ENCODE measurements around the gene LAMP2.
"Not testable (repeated sequence)": the region's sequence is repeated elsewhere in the genome, so short reads cannot be mapped to it uniquely, and the experiment has no call there.

The LAMP2 gene

GRCh38 chrX:120499301-120500072 is 30.4 kb upstream of the LAMP2 start:
- TF ChIP-seq CTCF (IDR thresholded peaks at IDR 0.05; ENCODE audit: low read length) (no peak), EZH2 (IDR thresholded peaks at IDR 0.05; ENCODE audit: borderline replicate concordance, low read length) (no peak)
- Histone ChIP-seq H3K9me3 (ENCODE audit: low read length) (no peaks in the 10 kb centered on the region), H3K4me2 (ENCODE audit: low read length) (no peak overlapping the region), H3K79me2 (ENCODE audit: insufficient read depth, low read length) (no peaks in the 10 kb centered on the region), H3F3A (ENCODE audit: insufficient read depth, low read length) (no peaks in the 10 kb centered on the region), H3K27ac (ENCODE audit: low read depth, low read length, poor library complexity, severe bottlenecking) (no peak overlapping the region), H4K20me1 (ENCODE audit: insufficient read depth, low read length) (no peaks in the 10 kb centered on the region), H3K27me3 (ENCODE audit: insufficient read depth, low read length) (no peaks in the 10 kb centered on the region), H3K4me3 (ENCODE audit: low read depth, low read length, poor library complexity, severe bottlenecking) (no peak overlapping the region), H3K36me3 (ENCODE audit: insufficient read depth, low read length) (no peaks in the 10 kb centered on the region), H3K4me1 (ENCODE audit: insufficient read depth, low read length, severe bottlenecking) (no peaks in the 10 kb centered on the region), H3K9ac (ENCODE audit: low read length) (no peak overlapping the region), H3K9me2 (ENCODE audit: low read depth, low read length) (no peaks in the 10 kb centered on the region), H2AFZ (ENCODE audit: low read length) (no peak overlapping the region)

GRCh38 chrX:120490119-120490518 is 21.0 kb upstream of the LAMP2 start:
- not testable (repeated sequence) for H3K4me2 ChIP-seq (ENCODE audit: low read length); H3K27ac ChIP-seq (ENCODE audit: low read depth, low read length, poor library complexity, severe bottlenecking); H3K36me3 ChIP-seq (ENCODE audit: insufficient read depth, low read length); H3F3A ChIP-seq (ENCODE audit: insufficient read depth, low read length); H3K9ac ChIP-seq (ENCODE audit: low read length); H3K4me3 ChIP-seq (ENCODE audit: low read depth, low read length, poor library complexity, severe bottlenecking); H3K27me3 ChIP-seq (ENCODE audit: insufficient read depth, low read length); H3K9me2 ChIP-seq (ENCODE audit: low read depth, low read length); H3K9me3 ChIP-seq (ENCODE audit: low read length); H3K79me2 ChIP-seq (ENCODE audit: insufficient read depth, low read length); H4K20me1 ChIP-seq (ENCODE audit: insufficient read depth, low read length); H2AFZ ChIP-seq (ENCODE audit: low read length)
- peaks cover 17% of the 10 kb centered on the region for H3K4me1 ChIP-seq (ENCODE audit: insufficient read depth, low read length, severe bottlenecking)

- Histone ChIP-seq H2AFZ (ENCODE audit: low read length) (no peak overlapping the region), H3F3A (ENCODE audit: insufficient read depth, low read length) (no peaks in the 10 kb centered on the region; the same call in 1 of the 2 replicates), H3K79me2 (ENCODE audit: insufficient read depth, low read length) (no peaks in the 10 kb centered on the region), H3K27ac (ENCODE audit: low read depth, low read length, poor library complexity, severe bottlenecking) (no peak overlapping the region), H3K4me3 (ENCODE audit: low read depth, low read length, poor library complexity, severe bottlenecking) (no peak overlapping the region), H3K4me1 (ENCODE audit: insufficient read depth, low read length, severe bottlenecking) (peaks cover 14% of the 10 kb centered on the region), H4K20me1 (ENCODE audit: insufficient read depth, low read length) (no peaks in the 10 kb centered on the region), H3K27me3 (ENCODE audit: insufficient read depth, low read length) (no peaks in the 10 kb centered on the region), H3K9me2 (ENCODE audit: low read depth, low read length) (no peaks in the 10 kb centered on the region), H3K4me2 (ENCODE audit: low read length) (no peak overlapping the region), H3K36me3 (ENCODE audit: insufficient read depth, low read length) (no peaks in the 10 kb centered on the region), H3K9ac (ENCODE audit: low read length) (no peak overlapping the region), H3K9me3 (ENCODE audit: low read length) (no peaks in the 10 kb centered on the region)
- no peak for TF ChIP-seq CTCF (IDR thresholded peaks at IDR 0.05; ENCODE audit: low read length)
- no peak for TF ChIP-seq EZH2 (IDR thresholded peaks at IDR 0.05; ENCODE audit: borderline replicate concordance, low read length)
Observed at GRCh38 chrX:120486786-120487185, 17.7 kb upstream of the LAMP2 start.

All from OCI-LY1 (cell line).